ENCODE measurements around the gene BATF3.
A peak's percentile ranks its signal among the peaks of the same experiment; 100 is the strongest.
"Not testable (repeated sequence)": the region's sequence is repeated elsewhere in the genome, so short reads cannot be mapped to it uniquely, and the experiment has no call there.

The BATF3 gene

GRCh38 chr1:212699625-212700222 lies at the start of gene BATF3:
BATF3 (minus strand) TSS chr1:212699840; CDS start chr1:212699762, 78 bp downstream.
- no peak for FAIRE-seq

DNA sequence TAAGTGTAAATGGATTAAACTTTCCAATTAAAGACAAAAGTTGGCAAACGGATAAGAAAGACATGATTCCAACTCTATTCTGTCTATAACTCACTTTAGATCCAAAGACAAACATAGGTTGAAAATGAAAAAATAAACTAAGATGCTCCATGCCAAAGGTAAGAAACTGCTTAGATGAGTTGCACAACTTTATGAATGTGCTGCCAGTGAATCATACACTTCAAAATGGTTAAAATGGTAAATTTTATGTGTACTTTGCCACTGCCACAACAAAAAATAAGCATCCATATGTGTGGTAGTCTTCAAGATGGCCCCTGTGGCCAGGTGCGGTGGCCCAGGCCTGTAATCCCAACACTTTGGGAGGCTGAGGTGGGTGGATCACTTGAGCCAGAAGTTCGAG lies 46.9 kb upstream of the BATF3 start:
- FAIRE-seq = no peak

DNA sequence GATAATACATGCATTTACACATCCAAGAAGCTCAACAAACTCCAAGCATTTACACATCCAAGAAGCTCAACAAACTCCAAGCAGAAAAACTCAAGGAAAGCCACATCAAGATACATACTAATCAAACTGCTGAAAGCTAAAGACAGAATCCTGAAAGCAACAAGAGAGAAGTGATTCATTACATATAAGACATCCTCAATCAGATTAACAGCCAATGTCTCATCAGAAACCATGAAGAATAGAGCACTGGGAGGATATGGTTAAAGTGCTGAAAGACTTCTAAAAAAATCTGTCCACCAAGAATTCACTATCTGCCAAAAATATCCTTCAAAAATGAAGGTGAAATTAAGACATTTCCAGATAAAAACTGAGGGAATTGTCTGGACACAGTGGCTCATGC lies 45.7 kb upstream of the BATF3 start:
- no peak for FAIRE-seq

- no peak for FAIRE-seq
Measured at GRCh38 chr1:212743901-212744475, 44.3 kb upstream of the BATF3 start.

DNA sequence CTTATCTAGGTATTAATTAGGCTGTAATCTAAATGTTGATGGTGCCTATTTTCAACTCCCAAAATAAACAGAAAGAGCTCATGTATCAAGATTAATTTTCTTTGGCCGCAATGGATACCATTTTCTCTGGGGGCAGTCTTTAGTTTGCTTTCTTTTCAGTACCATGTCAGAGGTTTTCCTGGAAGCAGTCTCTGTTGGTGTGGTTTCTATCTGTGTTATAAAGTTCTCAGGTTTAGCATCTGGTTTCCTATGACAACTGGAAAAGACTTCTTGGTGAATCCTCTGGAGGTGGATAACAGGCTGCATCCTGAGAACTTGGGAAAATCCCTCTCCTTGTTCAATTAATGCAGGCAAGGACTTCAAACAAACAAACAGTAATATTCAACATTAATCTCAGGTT lies 38.7 kb upstream of the BATF3 start:
- no peak for FAIRE-seq

- peak; percentile 57 for FAIRE-seq
Measured at GRCh38 chr1:212737559-212737958, 37.9 kb upstream of the BATF3 start.

GRCh38 chr1:212733109-212733508 lies 33.5 kb upstream of the BATF3 start:
- FAIRE-seq = no peak

- no peak for FAIRE-seq
Measured at GRCh38 chr1:212731630-212732029, 32.0 kb upstream of the BATF3 start.

DNA sequence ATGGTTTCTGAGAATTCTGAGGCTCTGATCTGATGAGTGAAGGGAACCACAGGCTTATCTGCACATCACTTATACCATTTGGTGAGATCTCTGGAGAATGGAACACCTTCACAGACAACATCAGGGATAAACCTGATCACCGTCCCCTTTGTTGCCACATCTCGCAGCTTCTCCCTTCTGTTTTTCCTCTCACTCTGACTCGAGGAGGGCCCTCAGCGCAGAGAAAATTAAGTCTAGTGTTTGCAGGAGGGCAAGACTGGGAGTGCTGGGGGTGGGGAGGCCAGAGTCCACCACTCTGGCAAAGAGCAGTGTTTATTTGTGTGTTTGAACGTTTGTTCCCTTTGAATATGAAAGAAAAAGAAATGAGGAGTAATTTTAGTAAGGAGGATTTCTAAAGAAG lies 29.0 kb upstream of the BATF3 start:
- no peak for FAIRE-seq

GRCh38 chr1:212727386-212728181 lies 27.9 kb upstream of the BATF3 start:
- FAIRE-seq = no peak

GRCh38 chr1:212724679-212725078 lies 25.0 kb upstream of the BATF3 start:
- not testable (repeated sequence) for FAIRE-seq

DNA sequence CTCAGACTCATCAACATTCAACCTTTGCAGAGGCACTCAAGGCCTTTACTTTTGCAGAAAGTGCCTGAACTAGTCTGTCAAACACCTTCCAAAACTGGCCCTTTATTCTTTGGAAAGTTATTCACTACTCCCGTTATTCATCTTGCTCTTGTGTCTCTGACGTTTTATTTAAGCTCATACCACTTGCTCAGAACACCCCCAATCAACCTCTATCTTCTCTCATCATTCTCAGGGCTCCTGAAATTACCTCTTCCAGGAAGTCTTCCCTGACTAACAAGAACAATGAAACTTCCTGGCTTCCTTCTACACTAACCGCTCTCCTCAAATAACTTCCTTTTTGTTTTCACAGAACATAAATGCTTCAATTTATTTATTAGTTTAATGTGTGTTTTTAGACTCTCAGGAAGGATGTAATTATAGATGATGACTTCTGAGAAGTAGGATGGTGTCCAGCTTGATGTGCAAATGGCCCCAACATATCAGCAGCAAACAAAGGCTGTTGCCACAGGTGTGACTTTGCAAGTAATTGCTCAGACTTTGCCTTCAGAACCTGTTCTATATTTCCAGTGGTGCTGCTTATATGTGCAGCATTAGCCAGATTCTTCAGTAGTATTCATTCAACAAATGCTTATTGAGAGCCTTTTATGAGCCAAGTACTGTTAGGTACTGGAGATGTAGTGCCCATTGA lies 22.8 kb upstream of the BATF3 start:
- no peak for FAIRE-seq

GRCh38 chr1:212721388-212722247 lies 22.0 kb upstream of the BATF3 start:
- FAIRE-seq = no peak

- FAIRE-seq = no peak
Measured at GRCh38 chr1:212719633-212720032, 20.0 kb upstream of the BATF3 start.

- peak; percentile 66 for FAIRE-seq
Measured at GRCh38 chr1:212718499-212718898, 18.9 kb upstream of the BATF3 start.

DNA sequence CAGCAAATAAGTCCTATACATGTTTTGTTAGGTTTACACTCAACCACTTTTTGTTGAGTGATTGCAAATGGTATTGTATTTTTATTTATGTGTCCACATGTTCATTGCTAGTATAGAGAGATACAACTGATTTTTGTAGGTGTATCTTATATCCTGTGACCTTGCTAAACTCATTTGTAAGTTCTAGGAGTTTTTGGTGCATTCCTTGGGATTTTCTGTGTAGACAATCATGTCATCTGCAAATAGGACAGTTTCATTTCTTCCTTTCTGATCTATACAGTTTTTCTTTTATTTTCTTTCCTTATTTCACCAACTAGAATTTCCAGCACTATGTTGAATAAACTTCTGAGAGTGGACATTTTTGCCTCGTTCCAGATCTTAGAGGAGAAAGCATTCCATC lies 16.5 kb upstream of the BATF3 start:
- no peak for FAIRE-seq

DNA sequence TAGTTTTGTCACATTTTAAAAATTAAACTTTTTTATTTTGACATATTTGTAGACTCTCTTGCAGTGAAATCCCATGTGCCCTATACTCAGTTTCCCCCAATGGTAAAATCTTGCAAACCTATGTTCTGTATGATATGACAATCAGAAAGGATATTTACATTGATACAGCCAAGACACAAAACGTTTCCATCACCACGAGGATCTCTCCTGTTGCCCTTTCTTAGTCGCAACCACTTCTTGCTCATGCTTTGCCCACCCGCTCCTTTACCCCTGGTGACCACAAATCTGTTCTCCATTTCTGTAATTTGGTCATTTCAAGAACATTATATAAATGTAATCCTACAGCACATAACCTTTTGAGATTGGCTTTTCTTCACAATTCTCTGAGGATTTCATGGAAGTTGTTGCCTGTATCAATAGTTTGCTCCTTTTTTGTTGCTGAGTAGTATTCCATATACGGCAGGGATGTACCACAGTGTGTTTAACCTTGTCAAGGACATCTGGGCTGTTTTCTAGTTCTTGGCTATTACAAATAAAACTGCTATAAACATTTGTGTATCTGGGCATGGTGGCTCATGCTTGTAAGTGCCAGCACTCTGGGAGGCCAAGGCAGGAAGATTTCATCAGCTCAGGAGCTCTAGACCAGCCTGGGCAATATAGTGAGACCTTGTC lies 14.0 kb upstream of the BATF3 start:
- FAIRE-seq = no peak

- FAIRE-seq = no peak
Measured at GRCh38 chr1:212712451-212713303, 13.0 kb upstream of the BATF3 start.

DNA sequence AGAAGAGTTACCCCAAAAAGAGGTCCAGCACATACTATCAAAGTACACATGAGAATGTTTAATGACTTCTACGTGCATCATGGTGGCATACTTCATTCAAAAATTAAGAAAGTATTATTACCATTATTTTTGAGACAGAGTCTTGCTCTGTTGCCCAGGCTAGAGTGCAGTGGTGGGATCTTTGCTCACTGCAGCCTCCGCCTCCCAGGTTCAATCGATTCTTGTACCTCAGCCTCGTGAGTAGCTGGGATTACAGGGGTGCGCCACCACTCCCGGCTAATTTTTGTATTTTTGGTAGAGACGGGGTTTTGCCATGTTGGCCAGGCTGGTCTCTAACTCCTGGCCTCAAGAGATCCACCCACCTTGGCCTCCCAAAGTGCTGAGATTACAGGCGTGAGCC lies 12.3 kb upstream of the BATF3 start:
- not testable (repeated sequence) for FAIRE-seq

- FAIRE-seq = no peak
Measured at GRCh38 chr1:212710566-212710965, 10.9 kb upstream of the BATF3 start.

GRCh38 chr1:212703991-212704564 lies 4.4 kb upstream of the BATF3 start:
- no peak for FAIRE-seq

All from TTC549 (cell line).